B cell (primary cell): ENCODE measurements around the gene MAP3K5.

ENCODE experiments used
- CTCF ChIP-seq: fragments of 200-600 bp; IDR thresholded peaks from one replicate; pipeline ENCODE4 v1.8.0; 2022; ENCODE audit warnings: antibody characterized with exemption, mild to moderate bottlenecking
- EZH2 ChIP-seq: IDR thresholded peaks from 2 replicates; pipeline ENCODE4 v1.6.1; 2012; ENCODE audit warnings: borderline replicate concordance, low read depth, mild to moderate bottlenecking, moderate library complexity, low read length; ENCODE audit not compliant: insufficient read depth, poor library complexity, severe bottlenecking

DNA sequence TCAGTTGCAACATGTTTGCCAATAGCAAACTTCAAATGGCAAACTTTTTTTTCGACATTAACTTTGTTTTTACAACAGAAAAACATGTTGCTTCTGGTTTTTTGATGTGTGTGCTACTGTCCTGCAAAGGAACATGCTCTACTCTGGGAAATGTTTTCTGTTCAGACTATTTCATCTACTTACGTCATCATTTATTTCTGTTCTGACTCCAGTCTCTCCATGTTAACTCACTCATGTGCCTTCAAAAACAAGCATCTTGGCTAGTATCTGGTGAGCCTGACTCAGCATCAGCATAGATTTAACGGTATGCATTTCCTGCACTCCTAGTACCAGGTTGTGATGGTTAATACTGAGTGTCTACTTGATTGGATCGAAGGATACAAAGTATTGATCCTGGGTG lies 206.0 kb downstream of the MAP3K5 start:
- TF ChIP-seq CTCF (no peak), EZH2 (no peak)
